H4 (cell line): ENCODE data around the gene AMBRA1. TPM values are rescaled to one million over a fixed set of nuclear protein-coding genes. Genes with fewer than 3 reads are reported as not detected.
A peak's percentile ranks its signal among the peaks of the same experiment; 100 is the strongest.

Experiments used
- DNase-seq: peaks from one replicate; pipeline ENCODE4 v3.0.0-alpha.2; 2015; ENCODE audit warnings: low spot score
- total RNA-seq: library from RNA; depleted of rRNA; stranded (reverse); fragments of >200 nt; shearing (Covaris generic); gene quantifications from 2 replicates; pipeline ENCODE4 v1.2.3, GENCODE V29; 2014; rRNA removed

Gene AMBRA1
- total RNA-seq = 12.4 and 28.5 TPM in 2 replicates

GRCh38 chr11:46593550-46594373, at the start of gene AMBRA1:
AMBRA1 (minus strand) TSS chr11:46594023; CDS start chr11:46548380, 45,643 bp downstream.
- DNase-seq = peak; percentile 93

GRCh38 chr11:46643531-46643930, 49.7 kb upstream of the AMBRA1 start:
- no peak for DNase-seq

GRCh38 chr11:46642627-46643335, 49.0 kb upstream of the AMBRA1 start:
- no peak for DNase-seq

- no peak for DNase-seq
Observed at GRCh38 chr11:46641639-46642038, 47.8 kb upstream of the AMBRA1 start.

GRCh38 chr11:46640036-46640788, 46.4 kb upstream of the AMBRA1 start:
- DNase-seq = no peak

- DNase-seq = no peak
Observed at GRCh38 chr11:46639197-46639839, 45.5 kb upstream of the AMBRA1 start.

GRCh38 chr11:46637546-46637945, 43.7 kb upstream of the AMBRA1 start:
- no peak for DNase-seq

GRCh38 chr11:46635557-46636139, 41.8 kb upstream of the AMBRA1 start:
- no peak for DNase-seq

GRCh38 chr11:46633291-46634217, 39.7 kb upstream of the AMBRA1 start:
- DNase-seq = no peak

GRCh38 chr11:46632502-46632901, 38.7 kb upstream of the AMBRA1 start:
- no peak for DNase-seq

GRCh38 chr11:46631676-46632075, 37.9 kb upstream of the AMBRA1 start:
- no peak for DNase-seq

GRCh38 chr11:46630237-46630636, 36.4 kb upstream of the AMBRA1 start:
- DNase-seq = no peak

- no peak for DNase-seq
Observed at GRCh38 chr11:46628961-46629360, 35.1 kb upstream of the AMBRA1 start.

- DNase-seq = no peak
Observed at GRCh38 chr11:46625406-46625805, 31.6 kb upstream of the AMBRA1 start.

- no peak for DNase-seq
Observed at GRCh38 chr11:46618837-46619236, 25.0 kb upstream of the AMBRA1 start.

- no peak for DNase-seq
Observed at GRCh38 chr11:46617972-46618314, 24.1 kb upstream of the AMBRA1 start.

- peak; percentile 82 for DNase-seq
Observed at GRCh38 chr11:46617134-46617971, 23.5 kb upstream of the AMBRA1 start, which contains the start of the genes ATG13 and HARBI1. ATG13 (plus strand) TSS chr11:46617553; CDS start chr11:46644292, 26,739 bp downstream. HARBI1 (minus strand) TSS chr11:46617227; CDS start chr11:46616237, 990 bp downstream.

GRCh38 chr11:46616551-46617133, 22.8 kb upstream of the AMBRA1 start:
- DNase-seq = no peak

GRCh38 chr11:46615756-46616155, 21.9 kb upstream of the AMBRA1 start:
- no peak for DNase-seq
